GM12865 (cell line): ENCODE results near the gene PGBD5.

ENCODE experiments used
- DNase-seq: peaks from one replicate; pipeline ENCODE4 v3.0.0; 2010; ENCODE audit warnings: low read depth
- H3K4me3 ChIP-seq: 2 replicates; pipeline ENCODE4 v1.5.1; 2011; ENCODE audit warnings: mild to moderate bottlenecking, low read depth, low read length, control low read depth
- TF ChIP-seq, protein P1 (sequence below): IDR thresholded peaks from 2 replicates; pipeline ENCODE4 v1.5.1; 2011; ENCODE audit warnings: low read length, control low read depth, low read depth, inconsistent platforms; ENCODE audit not compliant: insufficient read depth; ENCODE audit errors: missing control alignments

Gene PGBD5

GRCh38 chr1:230384380-230385157 is 41.6 kb downstream of the PGBD5 start:
- DNase-seq = no peak
- TF ChIP-seq, protein P1, sequence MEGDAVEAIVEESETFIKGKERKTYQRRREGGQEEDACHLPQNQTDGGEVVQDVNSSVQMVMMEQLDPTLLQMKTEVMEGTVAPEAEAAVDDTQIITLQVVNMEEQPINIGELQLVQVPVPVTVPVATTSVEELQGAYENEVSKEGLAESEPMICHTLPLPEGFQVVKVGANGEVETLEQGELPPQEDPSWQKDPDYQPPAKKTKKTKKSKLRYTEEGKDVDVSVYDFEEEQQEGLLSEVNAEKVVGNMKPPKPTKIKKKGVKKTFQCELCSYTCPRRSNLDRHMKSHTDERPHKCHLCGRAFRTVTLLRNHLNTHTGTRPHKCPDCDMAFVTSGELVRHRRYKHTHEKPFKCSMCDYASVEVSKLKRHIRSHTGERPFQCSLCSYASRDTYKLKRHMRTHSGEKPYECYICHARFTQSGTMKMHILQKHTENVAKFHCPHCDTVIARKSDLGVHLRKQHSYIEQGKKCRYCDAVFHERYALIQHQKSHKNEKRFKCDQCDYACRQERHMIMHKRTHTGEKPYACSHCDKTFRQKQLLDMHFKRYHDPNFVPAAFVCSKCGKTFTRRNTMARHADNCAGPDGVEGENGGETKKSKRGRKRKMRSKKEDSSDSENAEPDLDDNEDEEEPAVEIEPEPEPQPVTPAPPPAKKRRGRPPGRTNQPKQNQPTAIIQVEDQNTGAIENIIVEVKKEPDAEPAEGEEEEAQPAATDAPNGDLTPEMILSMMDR = no peak
- no peak overlapping the region for H3K4me3 ChIP-seq

GRCh38 chr1:230383425-230383824 is 42.7 kb downstream of the PGBD5 start:
- H3K4me3 ChIP-seq = no peak overlapping the region
- TF ChIP-seq, protein P1 = no peak
- DNase-seq = no peak

- TF ChIP-seq, protein P1 = no peak
- DNase-seq = no peak
- no peak overlapping the region for H3K4me3 ChIP-seq
Observed at GRCh38 chr1:230382001-230382491, 44.1 kb downstream of the PGBD5 start.

- H3K4me3 ChIP-seq = no peak overlapping the region
- no peak for DNase-seq
- TF ChIP-seq, protein P1 = no peak
Observed at GRCh38 chr1:230381585-230381984, 44.5 kb downstream of the PGBD5 start.

DNA sequence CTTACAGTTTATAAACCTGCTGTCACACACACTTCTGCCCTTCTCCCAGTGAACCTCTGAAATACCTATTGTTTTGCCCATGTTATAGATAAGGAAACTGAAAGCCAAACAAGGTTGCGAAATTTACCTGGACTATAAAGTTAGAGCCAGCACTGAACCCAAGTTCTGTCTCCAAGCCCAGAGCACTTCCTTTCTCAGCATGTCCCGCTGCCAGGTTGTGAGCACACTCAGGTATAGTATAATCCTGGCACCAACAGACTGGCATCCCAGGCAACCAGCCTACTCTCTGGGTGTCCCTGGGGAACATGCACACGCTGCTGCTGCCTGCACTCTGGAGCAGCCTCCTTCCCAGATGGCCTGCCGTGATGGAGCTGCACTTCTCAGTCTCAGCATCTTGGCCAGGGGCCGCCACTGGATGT is 45.1 kb downstream of the PGBD5 start:
- DNase-seq = no peak
- TF ChIP-seq, protein P1 = no peak
- H3K4me3 ChIP-seq = no peak overlapping the region

DNA sequence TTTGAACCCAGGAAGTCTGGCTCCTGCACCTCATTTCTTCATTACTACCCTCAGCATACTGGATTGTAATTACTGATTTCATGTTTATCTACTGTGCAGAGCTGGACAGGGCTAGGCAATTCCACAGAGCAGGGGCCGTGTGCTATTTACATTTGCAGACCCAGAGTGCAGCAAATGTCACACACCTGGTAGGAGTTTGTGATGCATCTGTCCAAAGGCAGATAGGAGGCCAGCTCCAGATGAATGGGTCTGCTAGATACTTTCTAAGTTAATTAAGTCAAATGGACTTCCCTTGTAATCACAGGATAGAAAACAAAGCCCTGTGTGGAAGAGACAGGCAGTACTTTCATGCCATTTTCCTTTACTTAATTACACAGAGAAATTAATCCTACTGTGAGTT is 46.2 kb downstream of the PGBD5 start:
- TF ChIP-seq, protein P1 = no peak
- no peak overlapping the region for H3K4me3 ChIP-seq
- no peak for DNase-seq

DNA sequence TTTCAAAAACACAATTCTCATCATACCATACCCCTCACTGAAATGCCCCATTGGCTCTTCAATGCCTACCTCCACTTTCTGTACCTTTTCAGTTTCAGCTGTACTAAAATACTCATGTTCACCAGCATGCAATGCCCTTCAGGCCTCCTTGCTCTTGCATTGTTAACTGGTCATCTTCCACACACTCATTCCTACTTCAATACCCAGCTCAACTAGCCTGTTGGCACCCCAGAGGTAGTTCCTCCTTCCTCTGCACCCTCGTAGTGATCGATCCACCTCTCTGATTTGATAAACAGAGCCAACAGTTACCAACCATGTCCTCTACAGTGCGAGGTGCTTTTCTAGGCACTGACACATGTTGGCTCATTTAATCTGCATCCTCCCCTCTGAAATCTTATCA is 46.7 kb downstream of the PGBD5 start:
- DNase-seq = no peak
- H3K4me3 ChIP-seq = no peak overlapping the region
- TF ChIP-seq, protein P1 = no peak
